GM20431 (cell line): Measurements from ENCODE around the gene PTPRC.

ENCODE experiments used
- in situ Hi-C: fragments of 300-500 bp; cut with MseI, MboI; formaldehyde crosslinking; loops from one replicate; pipeline ENCODE4 v1.15.0; 2020; ENCODE audit warnings: low sequenced_read_pairs; ENCODE audit not compliant: unreplicated experiment

Gene PTPRC

GRCh38 chr1:198741744-198742143 lies 102.9 kb downstream of the PTPRC start:
- in situ Hi-C loops: no loop called here

GRCh38 chr1:198747127-198747526 lies 108.3 kb downstream of the PTPRC start:
- in situ Hi-C loops: no loop called here

GRCh38 chr1:198749279-198749678 lies 110.4 kb downstream of the PTPRC start:
- in situ Hi-C loops: no loop called here

GRCh38 chr1:198750081-198750480 lies 111.2 kb downstream of the PTPRC start:
- in situ Hi-C loops: loop anchor here (25.0 kb wide), 1 partner anchor 712 kb away; no protein-coding TSS in a partner anchor

GRCh38 chr1:198751741-198752140 lies 112.9 kb downstream of the PTPRC start:
- in situ Hi-C loops: loop anchor here (25.0 kb wide), 1 partner anchor 711 kb away; no protein-coding TSS in a partner anchor

GRCh38 chr1:198754670-198755069 lies 115.8 kb downstream of the PTPRC start:
- in situ Hi-C loops: loop anchor here (25.0 kb wide), 1 partner anchor 708 kb away; no protein-coding TSS in a partner anchor

- in situ Hi-C loops: loop anchor here (25.0 kb wide), 1 partner anchor 707 kb away; no protein-coding TSS in a partner anchor
Observed at GRCh38 chr1:198755715-198756114, 116.9 kb downstream of the PTPRC start.

GRCh38 chr1:198756470-198756869 lies 117.6 kb downstream of the PTPRC start:
- in situ Hi-C loops: loop anchor here (25.0 kb wide), 1 partner anchor 706 kb away; no protein-coding TSS in a partner anchor

GRCh38 chr1:198761859-198762616 lies 123.2 kb downstream of the PTPRC start:
- in situ Hi-C loops: loop anchor here (25.0 kb wide), 1 partner anchor 700 kb away; no protein-coding TSS in a partner anchor

- in situ Hi-C loops: loop anchor here (25.0 kb wide), 1 partner anchor 699 kb away; no protein-coding TSS in a partner anchor
Observed at GRCh38 chr1:198763298-198763714, 124.5 kb downstream of the PTPRC start.

GRCh38 chr1:198764748-198765147 lies 125.9 kb downstream of the PTPRC start:
- in situ Hi-C loops: loop anchor here (25.0 kb wide), 1 partner anchor 698 kb away; no protein-coding TSS in a partner anchor

GRCh38 chr1:198765416-198765815 lies 126.6 kb downstream of the PTPRC start:
- in situ Hi-C loops: loop anchor here (25.0 kb wide), 1 partner anchor 697 kb away; no protein-coding TSS in a partner anchor

GRCh38 chr1:198771563-198772153 lies 132.8 kb downstream of the PTPRC start:
- in situ Hi-C loops: loop anchor here (25.0 kb wide), 1 partner anchor 691 kb away; no protein-coding TSS in a partner anchor

GRCh38 chr1:198772626-198773025 lies 133.8 kb downstream of the PTPRC start:
- in situ Hi-C loops: loop anchor here (25.0 kb wide), 1 partner anchor 690 kb away; no protein-coding TSS in a partner anchor

GRCh38 chr1:198773030-198773429 lies 134.2 kb downstream of the PTPRC start:
- in situ Hi-C loops: loop anchor here (25.0 kb wide), 1 partner anchor 689 kb away; no protein-coding TSS in a partner anchor

- in situ Hi-C loops: loop anchor here (25.0 kb wide), 1 partner anchor 689 kb away; no protein-coding TSS in a partner anchor
Observed at GRCh38 chr1:198773523-198773922, 134.7 kb downstream of the PTPRC start.

- in situ Hi-C loops: loop anchor here (25.0 kb wide), 1 partner anchor 688 kb away; no protein-coding TSS in a partner anchor
Observed at GRCh38 chr1:198774421-198774820, 135.6 kb downstream of the PTPRC start.

GRCh38 chr1:198775606-198776005 lies 136.8 kb downstream of the PTPRC start:
- in situ Hi-C loops: loop anchor here (25.0 kb wide), 1 partner anchor 462 kb away; no protein-coding TSS in a partner anchor

GRCh38 chr1:198776602-198777029 lies 137.8 kb downstream of the PTPRC start:
- in situ Hi-C loops: loop anchor here (25.0 kb wide), 1 partner anchor 461 kb away; no protein-coding TSS in a partner anchor

- in situ Hi-C loops: loop anchor here (25.0 kb wide), 1 partner anchor 459 kb away; no protein-coding TSS in a partner anchor
Observed at GRCh38 chr1:198778049-198778448, 139.2 kb downstream of the PTPRC start.
